HG03565 (cell line): ENCODE data around the gene DLL1.

Experiments used
- ATAC-seq: cut with Tn5 transposase; IDR thresholded peaks from one replicate; pipeline ENCODE4 v1.9.1; 2021; ENCODE audit warnings: mild to moderate bottlenecking, moderate library complexity; ENCODE audit not compliant: unreplicated experiment

Gene DLL1

DNA sequence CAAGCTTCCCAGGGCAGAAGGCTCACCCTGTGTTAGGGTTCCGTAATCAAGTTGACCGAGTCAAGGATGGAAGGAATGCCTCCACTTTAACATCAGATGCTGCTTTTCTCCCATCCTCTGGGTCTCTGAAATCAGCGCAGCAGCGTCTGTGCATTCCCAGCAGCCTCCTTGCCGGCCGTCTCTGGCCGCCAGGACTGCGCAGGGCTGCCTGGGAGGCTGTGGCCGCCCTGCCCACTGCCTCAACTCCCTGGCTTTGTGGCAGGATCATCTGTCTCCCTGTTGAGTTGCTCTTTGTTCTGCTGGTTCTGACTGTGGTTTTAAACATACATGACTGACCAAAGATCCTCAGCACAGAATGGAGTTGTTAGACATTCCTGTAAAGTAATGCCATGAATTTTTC, 56.5 kb downstream of the DLL1 start:
- no peak for ATAC-seq

DNA sequence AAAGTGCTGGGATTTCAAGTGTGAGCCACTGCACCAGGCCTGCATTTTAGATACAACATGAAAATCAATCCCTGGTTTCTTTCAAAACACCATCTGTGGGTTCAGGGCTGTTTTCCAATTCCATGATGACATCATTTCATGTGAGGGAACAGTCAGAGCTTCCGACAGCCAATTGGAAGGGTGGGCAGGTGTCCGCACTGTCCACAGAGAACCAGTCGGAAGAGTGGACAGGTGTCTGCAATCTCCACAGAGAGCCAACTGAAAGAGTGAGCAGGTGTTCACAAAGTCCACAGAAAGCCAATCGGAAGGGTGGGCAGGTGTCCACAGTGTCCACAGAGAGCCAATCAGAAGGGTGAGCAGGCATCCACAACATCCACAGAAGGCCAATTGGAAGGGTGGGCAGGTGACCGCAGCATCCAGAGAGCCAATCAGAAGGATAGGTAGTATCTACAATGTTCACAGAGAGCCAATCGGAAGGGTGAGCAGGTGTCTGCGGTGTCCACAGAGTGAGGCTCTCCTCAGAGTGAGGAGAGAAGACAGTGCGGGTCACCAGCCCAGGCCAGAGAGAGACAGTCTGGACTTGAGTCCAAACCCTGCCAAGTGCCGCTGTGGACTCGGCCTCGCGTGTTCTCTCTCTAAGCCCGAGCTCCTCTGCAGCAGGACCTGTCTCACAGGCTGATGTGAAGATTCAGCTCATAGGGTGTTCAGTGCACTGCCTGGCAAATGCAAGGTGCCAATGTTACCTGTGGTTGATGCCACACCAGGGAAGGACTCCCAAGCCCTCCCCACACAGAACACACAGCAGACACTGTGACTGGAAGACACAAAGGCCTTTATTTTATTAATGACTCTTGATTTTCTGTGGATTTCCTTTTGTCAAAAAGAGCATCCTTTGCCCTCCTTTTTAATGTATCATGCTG, 57.3 kb downstream of the DLL1 start:
- no peak for ATAC-seq
